SU-DHL-6 (cell line): ENCODE results near the gene ELAVL3.

Experiments used
- CTCF ChIP-seq: fragments of 200-600 bp; sonication (generic); IDR thresholded peaks from one replicate; pipeline ENCODE4 v1.5.1; 2017; ENCODE audit warnings: antibody characterized with exemption, mild to moderate bottlenecking, low read length, moderate library complexity; ENCODE audit not compliant: insufficient read depth, poor library complexity, severe bottlenecking
- EZH2phosphoT487 ChIP-seq: fragments of 200-600 bp; sonication (generic), shearing (Covaris generic); conservative IDR thresholded peaks from 2 replicates; pipeline ENCODE4 v1.6.1; 2018; ENCODE audit warnings: mild to moderate bottlenecking, antibody characterized with exemption, low read length, moderate library complexity, mixed read lengths

- no peak for TF ChIP-seq CTCF
- TF ChIP-seq EZH2phosphoT487 = no peak
Observed at GRCh38 chr19:11519138-11519537, 38.3 kb upstream of the ELAVL3 start.
